Parathyroid adenoma (tissue), 2 donors: ENCODE data around the gene NOTCH3.
A peak's percentile ranks its signal among the peaks of the same experiment; 100 is the strongest.

Experiments used
- H2AFZ ChIP-seq: fragments of 300-600 bp; sonication (generic); one replicate; pipeline ENCODE4 v1.7.0; 2017; ENCODE audit warnings: antibody characterized with exemption, mild to moderate bottlenecking
- H3K27ac ChIP-seq: fragments of 300-600 bp; sonication (generic); one replicate; pipeline ENCODE4 v1.7.0; 2017
- H3K27me3 ChIP-seq: fragments of 300-600 bp; sonication (generic); one replicate; pipeline ENCODE4 v1.7.0; 2017; ENCODE audit warnings: low read length; ENCODE audit not compliant: control insufficient read depth, insufficient read depth
- H3K36me3 ChIP-seq: fragments of 300-600 bp; sonication (generic); one replicate; pipeline ENCODE4 v1.7.0; 2017; ENCODE audit warnings: low read length; ENCODE audit not compliant: control insufficient read depth, insufficient read depth
- H3K4me1 ChIP-seq: fragments of 300-600 bp; sonication (generic); one replicate; pipeline ENCODE4 v1.7.0; 2017; ENCODE audit warnings: control low read depth
- H3K4me2 ChIP-seq: fragments of 300-600 bp; sonication (generic); one replicate; pipeline ENCODE4 v1.7.0; 2017; ENCODE audit warnings: low read length
- H3K4me3 ChIP-seq: fragments of 300-600 bp; sonication (generic); one replicate; pipeline ENCODE4 v1.7.0; 2017; ENCODE audit warnings: low read depth, low read length
- H3K79me2 ChIP-seq: fragments of 300-600 bp; sonication (generic); one replicate; pipeline ENCODE4 v1.7.0; 2017; ENCODE audit warnings: control low read depth
- H3K9ac ChIP-seq: fragments of 300-600 bp; sonication (generic); one replicate; pipeline ENCODE4 v1.7.0; 2017; ENCODE audit warnings: mild to moderate bottlenecking
- H3K9me3 ChIP-seq: fragments of 300-600 bp; sonication (generic); one replicate; pipeline ENCODE4 v1.7.0; 2017; ENCODE audit warnings: low read length; ENCODE audit not compliant: control insufficient read depth
- TF ChIP-seq, protein P1 (sequence below): fragments of 300-600 bp; sonication (generic); IDR thresholded peaks from one replicate; pipeline ENCODE4 v1.7.0; 2017; ENCODE audit warnings: antibody characterized with exemption, mild to moderate bottlenecking
- donor health status: primary hyperparathyroidism.

NOTCH3 gene

DNA sequence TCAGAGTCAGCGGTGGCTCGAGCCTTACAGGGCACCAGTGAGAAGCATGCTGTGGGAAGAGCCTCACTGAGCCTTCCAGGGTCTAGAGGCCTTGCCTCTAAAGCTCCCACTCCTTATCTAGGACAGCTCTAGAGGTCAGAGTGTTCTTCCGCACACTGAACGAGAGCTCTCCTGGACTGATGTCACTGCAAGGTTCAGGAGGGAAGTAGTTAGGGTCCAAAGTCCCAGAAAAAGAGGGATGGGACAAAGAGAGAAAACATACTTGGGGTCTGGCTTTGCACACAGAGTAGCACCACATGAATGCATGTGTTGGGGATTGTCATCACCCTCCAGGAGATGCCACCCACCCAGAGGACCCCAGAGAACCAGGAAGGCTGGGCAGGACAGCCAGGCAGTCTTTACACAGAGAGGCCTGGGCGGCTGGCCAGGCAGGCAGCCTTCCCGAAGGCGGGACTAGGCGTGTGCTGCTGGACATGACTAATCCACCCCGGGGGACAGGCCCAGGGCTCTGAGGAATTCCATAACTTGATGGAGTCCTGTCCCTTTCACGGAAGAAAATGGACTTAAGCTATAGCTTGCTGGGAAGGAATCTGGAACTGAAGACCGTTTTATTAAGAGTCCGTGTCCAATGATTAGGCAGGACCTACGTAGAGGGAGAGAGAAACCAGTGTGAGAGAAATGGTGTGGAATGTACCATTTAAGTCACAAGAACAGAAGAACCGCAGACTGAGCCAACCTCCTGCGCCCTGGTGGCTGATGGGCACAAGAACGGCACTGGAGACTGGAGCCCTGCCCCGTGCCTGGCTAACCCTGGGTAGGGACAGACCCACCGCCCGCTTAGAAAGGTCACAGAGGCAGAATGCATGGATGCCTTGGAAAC lies 48.1 kb upstream of the NOTCH3 start:
- Histone ChIP-seq H2AFZ (no peak overlapping the region), H3K4me2 (no peak overlapping the region), H3K27ac (peak overlapping the region; percentile 53), H3K79me2 (peaks cover 33% of the 10 kb centered on the region), H3K36me3 (no peaks in the 10 kb centered on the region), H3K9me3 (no peaks in the 10 kb centered on the region), H3K4me1 (peaks cover 70% of the 10 kb centered on the region), H3K9ac (no peak overlapping the region), H3K27me3 (no peaks in the 10 kb centered on the region), H3K4me3 (no peak overlapping the region)
- TF ChIP-seq, protein P1, sequence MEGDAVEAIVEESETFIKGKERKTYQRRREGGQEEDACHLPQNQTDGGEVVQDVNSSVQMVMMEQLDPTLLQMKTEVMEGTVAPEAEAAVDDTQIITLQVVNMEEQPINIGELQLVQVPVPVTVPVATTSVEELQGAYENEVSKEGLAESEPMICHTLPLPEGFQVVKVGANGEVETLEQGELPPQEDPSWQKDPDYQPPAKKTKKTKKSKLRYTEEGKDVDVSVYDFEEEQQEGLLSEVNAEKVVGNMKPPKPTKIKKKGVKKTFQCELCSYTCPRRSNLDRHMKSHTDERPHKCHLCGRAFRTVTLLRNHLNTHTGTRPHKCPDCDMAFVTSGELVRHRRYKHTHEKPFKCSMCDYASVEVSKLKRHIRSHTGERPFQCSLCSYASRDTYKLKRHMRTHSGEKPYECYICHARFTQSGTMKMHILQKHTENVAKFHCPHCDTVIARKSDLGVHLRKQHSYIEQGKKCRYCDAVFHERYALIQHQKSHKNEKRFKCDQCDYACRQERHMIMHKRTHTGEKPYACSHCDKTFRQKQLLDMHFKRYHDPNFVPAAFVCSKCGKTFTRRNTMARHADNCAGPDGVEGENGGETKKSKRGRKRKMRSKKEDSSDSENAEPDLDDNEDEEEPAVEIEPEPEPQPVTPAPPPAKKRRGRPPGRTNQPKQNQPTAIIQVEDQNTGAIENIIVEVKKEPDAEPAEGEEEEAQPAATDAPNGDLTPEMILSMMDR = no peak

DNA sequence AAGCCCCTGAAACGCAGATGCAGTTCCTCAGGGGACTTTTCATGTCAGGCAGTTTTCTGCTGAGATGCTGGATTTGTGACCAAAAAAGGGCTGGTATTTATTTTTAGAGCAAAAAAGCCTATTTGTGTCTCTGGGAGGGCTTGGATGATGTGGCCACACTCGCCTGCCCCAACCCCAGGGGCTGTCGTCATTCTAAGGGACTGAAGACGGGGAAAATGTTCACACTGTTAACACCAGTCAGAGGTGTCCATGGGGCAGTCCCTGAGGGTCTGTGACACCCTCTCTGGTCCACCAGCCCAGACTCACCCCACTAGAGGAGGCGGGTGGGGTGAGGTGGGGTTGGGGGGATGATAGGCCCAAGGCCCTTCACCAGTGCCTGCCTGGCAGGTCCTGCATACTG lies 47.3 kb upstream of the NOTCH3 start:
- no peak overlapping the region for H3K4me2 ChIP-seq
- H3K9ac ChIP-seq = no peak overlapping the region
- H3K4me1 ChIP-seq = peaks cover 73% of the 10 kb centered on the region
- TF ChIP-seq, protein P1 = no peak
- H3K36me3 ChIP-seq = no peaks in the 10 kb centered on the region
- no peaks in the 10 kb centered on the region for H3K27me3 ChIP-seq
- peaks cover 30% of the 10 kb centered on the region for H3K79me2 ChIP-seq
- peak overlapping the region; percentile 53 for H3K27ac ChIP-seq
- H2AFZ ChIP-seq = no peak overlapping the region
- no peak overlapping the region for H3K4me3 ChIP-seq
- H3K9me3 ChIP-seq = no peaks in the 10 kb centered on the region

DNA sequence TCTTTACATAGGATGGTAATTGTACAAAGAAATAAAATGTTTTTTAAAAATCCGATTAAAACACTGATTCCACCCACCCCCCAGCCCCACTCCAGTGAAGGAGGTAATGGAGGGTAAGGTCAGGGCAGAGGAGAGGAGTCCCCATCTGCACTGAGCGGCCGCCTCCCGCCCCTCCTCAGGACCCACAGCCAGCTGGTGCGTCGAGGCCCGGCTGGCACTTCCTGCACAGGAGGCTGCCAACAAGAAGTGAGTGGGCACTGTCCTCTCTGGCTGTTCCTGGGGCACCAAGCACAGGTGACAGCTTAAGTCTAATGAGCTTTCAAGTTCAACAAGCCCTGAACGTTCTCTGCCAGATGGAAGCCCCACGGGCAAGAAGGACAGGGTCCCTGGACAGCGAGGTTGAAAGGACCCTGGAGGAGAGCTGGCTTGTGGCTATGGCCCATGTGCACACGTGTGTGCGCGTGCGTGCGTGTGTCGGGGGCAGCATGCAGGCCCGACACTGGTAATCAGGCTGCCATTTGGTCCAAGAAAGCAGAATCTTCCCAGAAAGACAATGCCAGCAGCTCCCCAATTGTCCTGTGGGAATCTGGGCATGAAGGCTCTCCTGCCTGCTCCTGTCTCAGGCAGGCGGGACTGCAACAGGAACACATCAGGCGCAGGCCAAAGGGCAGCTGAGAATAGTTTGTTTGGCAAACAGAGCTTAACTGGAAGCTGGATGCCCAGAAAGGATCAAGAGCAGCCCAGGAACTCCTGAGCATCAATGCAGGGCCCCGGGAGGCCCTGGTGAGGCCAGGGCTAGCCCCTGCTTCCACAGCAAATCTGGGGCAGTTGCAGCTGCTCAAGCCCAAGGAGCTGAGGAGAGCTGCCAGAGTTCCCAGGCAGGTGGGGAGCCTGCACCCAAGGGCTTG lies 46.6 kb upstream of the NOTCH3 start:
- Histone ChIP-seq H3K9me3 (no peaks in the 10 kb centered on the region), H3K9ac (no peak overlapping the region), H3K4me2 (no peak overlapping the region), H3K4me1 (peaks cover 66% of the 10 kb centered on the region), H3K27me3 (no peaks in the 10 kb centered on the region), H3K27ac (peak overlapping the region; percentile 12), H3K4me3 (no peak overlapping the region), H3K36me3 (no peaks in the 10 kb centered on the region), H2AFZ (no peak overlapping the region), H3K79me2 (peaks cover 31% of the 10 kb centered on the region)
- TF ChIP-seq, protein P1 = no peak

DNA sequence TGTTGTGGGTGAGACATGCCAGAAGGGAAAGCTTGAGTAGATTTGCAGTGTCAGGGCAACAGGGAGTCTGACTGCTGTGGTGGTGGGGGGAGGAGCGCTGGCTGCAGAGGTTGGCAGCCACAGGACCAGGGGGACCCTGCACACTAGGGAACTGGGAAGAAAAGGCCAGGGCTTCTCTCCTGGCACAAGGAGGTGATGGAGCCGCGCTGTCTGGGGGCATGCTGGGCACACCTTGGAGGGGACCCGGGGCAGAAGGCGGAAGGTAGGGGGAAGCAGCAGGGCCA lies 45.3 kb upstream of the NOTCH3 start:
- Histone ChIP-seq H3K79me2 (peaks cover 39% of the 10 kb centered on the region), H3K4me2 (no peak overlapping the region), H3K27me3 (no peaks in the 10 kb centered on the region), H3K4me1 (peaks cover 56% of the 10 kb centered on the region), H3K9ac (no peak overlapping the region), H3K27ac (peak overlapping the region; percentile 60), H3K36me3 (no peaks in the 10 kb centered on the region), H3K9me3 (no peaks in the 10 kb centered on the region), H3K4me3 (no peak overlapping the region), H2AFZ (no peak overlapping the region)
- TF ChIP-seq, protein P1 = no peak
